NCI-H2107 treated with DMSO at 0.1 percent for 48 hours (cell line): ENCODE results near the gene MBD3.

Experiments used
- DNase-seq: peaks from one replicate; lab custom pipeline; 2025; ENCODE audit not compliant: unreplicated experiment; lab: John Stamatoyannopoulos, UW

The MBD3 gene

DNA sequence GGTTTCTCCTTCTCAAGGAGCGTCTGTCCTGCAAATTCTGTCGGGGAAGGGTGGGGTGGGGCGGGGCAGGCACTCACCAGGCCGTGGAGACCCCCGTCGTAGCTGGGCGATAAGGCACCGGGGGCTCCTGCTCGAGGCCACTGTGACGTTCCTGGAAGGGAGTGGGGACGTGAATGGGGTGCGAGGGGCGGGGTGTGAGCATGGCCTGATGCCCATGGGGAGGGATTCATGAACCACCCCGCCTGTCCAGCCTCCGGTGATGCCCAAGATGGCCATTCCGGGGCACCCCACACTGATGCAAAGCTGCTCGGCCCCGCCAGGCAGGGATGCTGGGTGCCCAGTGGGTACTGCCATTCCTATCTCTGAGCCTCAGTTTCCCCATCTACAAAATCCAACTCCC is 27.0 kb upstream of the MBD3 start:
- DNase-seq, result no peak

DNA sequence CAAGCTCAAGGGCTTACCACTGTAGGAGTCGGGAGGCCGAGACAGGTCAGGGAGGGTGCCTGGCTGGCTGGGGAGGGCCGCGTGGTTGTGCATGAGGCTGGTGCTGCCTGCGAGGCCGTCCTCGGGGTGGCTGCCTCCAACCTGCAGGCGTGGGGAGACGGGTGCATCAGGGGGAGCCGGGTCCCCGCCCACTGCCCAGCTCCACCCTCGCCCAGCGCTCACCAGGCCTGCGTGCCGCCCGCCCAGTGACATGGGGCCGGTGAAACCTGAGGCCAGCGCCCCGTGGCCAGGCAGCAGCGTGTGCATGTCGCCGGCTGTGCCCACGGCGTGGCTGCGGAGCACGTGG is 26.4 kb upstream of the MBD3 start:
- no peak for DNase-seq

DNA sequence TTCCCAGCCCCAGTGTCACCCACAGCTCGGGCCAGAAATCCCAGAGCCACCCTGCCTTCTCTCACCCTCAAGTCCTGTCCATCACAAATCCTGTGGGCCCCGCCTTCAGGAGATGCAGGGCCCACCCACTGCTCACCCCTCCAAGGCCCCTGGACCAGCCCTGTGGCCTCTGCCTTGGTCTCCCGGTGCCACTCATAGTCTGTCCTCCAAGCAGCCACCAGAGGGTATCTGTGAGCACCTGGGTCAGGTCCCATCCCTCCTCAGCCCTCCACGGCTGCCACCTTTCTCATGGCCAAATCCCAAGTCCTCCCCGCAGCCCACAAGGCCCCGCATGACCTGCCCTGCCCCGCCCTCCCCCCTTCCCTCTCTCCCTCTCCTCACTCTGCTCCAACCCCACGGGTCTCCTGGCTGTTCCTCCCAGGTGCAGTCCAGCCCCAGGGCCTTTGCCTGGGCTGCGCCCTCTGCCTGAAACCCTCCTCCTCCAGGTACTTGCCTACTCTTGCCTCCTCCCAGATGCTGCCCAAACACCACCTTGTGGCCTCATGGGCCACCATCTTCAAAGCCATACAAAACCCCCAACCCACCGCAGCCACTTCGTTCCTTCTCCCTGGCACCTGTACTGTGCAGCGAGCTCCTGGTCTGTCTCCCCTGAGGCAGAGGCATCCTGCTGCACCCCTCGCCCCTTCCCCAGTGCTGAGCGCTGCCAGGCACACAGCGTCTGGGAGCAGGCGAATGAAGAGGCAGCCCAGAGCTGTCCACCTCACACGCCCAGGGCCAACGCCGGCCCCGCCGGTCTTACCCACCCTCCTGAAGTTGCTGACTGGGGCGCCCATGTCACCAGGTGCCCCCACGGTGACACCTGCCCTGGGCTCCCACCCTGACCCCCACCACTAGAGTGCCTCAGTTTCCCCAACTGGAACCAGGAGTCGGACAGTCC is 25.8 kb upstream of the MBD3 start:
- no peak for DNase-seq

DNA sequence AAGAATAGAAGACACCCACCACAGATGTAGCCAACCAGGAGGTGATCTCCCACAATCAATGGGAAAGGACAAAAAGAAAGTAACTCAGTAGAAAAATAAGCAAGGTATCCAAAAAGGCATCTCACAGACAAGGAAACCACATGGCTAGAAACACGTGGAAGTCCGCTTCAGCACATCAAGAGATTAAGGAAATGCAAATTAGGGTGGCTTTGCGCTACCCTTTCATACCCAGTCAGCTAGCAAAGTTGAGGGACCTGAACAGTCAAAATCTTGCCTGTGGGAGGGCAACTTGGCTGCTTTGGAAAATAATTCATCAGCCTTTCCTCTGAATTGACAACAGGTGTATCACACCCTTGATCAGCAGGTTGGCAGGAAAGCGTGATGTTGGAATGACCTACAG is 24.2 kb upstream of the MBD3 start:
- DNase-seq, result no peak

DNA sequence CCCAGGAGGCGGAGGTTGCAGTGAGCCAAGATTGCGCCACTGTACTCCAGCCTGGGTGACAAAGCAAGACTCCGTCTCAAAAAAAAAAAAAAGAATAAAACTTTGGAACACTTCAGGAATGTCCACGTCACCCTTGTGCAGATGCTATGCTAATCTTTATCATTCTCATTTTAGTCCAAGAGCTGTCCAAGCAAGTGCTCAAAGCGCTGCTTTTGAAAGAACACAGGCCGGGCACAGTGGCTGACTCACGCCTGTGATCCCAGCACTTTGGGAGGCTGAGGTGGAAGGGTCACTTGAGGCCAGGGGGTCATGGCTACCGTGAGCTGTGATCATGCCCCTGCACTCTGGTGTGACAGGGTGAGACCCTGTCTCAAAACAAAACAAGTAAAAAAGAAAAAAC is 23.7 kb upstream of the MBD3 start:
- DNase-seq, result no peak

DNA sequence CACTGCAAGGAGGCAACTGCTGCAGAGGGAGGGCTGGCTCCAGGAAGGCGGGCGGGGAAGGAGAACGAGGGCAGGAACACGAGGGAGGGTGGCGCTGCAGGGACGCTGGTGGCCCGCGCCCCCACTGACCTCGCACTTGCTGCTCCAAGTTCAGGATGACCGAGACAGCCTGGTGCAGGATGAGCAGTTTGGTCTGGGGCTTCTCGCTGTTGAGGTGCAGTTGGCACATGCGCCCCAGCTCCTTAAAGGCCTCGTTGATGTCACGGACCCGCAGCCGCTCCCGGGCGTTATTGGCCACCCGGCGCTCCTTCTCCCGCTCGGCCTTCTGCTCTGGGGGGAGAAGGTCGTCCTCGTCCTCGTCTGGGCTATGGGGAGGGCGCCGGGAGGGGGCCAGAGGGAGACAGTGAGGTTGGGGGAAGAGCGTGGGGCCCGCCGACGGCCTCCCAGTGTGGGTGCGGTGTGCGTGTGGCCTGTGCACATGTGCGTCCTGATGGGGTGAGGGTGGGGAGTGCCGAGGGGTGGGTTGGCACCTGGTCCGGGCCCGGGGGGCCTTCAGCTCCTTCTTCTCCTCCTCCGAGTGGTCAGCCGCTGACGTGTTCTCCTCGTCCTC is 22.6 kb upstream of the MBD3 start:
- DNase-seq, result no peak

DNA sequence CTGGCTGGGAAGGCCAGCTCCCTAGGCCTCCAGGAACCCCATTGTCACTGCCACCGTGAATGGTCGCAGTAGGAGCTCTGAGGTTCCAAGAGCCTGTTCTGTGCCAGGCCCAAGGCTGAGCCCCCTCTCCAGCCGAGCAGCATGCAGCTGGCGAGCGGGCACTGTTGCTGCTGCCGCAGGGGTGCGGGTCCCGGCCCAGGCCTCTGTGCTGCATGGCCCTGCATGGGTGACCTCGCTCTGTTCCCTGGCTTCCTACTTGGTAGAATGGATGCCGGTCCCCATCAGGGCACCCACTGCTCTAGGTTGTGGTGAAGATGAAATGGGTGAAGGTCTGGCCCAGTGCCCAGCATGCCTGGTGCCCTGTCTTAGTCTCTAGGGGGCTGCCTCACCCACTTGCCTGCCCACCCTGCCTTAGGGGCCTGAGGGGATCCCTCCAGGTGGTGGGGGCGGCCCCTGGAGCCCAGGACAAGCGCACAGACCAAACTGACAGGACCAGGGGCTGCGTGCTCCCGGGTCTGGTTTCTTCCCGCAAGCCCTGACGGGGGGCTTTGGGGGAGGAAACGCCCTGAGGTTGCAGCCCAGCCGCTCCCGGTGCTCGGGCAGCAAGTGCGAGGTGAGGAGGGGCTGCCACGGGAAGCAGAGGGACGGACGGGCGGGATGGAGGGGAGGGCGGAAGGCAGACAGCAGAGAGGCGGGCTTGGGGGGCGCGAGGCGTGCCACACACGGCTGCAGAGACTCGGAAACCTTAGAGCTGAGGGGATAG is 21.3 kb upstream of the MBD3 start:
- DNase-seq, result no peak

DNA sequence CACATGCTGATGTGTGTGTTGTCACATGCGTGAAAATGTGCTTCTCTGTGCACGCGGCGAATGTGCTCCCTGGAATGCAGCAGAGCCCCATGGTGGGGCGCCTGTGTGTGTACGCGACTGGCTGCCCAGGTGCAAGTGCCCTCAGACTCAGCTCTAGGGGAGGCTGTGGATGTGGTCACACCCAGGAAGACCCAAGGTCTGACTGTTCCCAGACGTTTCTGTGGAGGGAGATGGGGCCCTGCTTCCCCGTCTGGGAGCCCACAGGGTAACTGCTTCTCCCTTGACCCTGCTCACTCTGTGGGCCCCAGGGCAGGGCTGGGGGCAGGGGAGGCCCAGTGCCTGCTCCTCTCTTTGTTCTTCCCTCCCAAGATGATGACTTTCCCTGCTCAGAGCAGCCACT is 20.5 kb upstream of the MBD3 start:
- no peak for DNase-seq

DNA sequence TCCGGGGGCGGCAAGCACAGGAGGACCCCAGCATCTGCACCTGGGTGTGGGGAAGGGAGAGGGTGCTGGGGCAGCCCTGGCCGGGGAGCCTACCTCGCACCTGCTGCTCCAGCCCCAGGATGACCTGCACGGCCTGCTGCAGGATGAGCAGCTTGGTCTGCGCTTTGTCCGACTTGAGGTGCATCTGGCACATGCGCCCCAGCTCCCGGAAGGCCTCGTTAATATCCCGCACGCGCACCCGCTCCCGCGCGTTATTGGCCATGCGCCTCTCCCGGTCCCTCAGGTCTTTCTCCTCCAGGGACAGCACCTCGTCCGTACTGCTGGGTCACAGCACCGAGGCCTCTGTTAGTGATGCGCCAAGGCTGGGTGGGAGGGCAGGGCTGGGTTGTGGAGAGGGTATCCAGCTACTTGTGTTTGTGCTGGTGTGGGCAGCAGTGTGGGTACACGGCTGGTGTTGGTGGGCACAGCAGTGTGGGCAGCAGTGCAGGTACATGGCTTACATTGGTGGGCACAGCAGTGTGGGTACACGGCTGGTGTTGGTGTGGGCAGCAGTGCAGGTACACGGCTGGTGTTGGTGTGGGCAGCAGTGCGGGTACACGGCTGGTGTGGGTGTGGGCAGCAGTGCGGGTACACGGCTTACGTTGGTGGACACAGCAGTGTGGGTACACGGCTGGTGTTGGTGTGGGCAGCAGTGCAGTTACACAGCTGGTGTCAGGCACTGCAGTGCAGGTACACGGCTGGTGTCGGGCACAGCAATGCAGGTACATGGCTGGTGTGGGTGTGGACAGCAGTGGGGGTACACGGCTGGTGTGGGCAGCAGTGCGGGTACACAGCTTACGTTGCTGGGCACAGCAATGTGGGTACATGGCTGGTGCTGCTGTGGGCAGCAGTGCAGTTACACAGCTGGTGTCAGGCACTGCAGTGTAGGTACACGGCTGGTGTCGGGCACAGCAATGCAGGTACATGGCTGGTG is 19.7 kb upstream of the MBD3 start:
- DNase-seq, result no peak

DNA sequence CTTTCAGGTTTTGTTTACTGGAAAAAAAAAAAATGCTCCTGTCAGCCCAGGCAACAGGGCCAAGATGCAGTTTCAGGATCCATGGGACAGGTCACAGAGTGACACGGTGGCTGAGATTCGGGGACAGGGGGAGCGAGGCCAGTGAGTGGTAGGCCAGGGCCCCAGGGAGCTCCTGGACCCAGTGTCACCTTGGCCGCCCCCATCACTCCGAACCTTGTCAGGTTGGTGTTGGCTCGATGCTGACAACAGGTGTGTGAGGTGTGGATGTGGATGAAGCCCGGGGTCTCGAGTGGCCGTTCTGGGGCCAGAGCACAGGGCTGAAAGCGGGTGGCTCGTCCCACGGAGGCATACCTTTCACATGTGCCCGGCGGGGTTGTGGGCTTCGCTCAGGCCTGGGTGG is 18.7 kb upstream of the MBD3 start:
- no peak for DNase-seq

DNA sequence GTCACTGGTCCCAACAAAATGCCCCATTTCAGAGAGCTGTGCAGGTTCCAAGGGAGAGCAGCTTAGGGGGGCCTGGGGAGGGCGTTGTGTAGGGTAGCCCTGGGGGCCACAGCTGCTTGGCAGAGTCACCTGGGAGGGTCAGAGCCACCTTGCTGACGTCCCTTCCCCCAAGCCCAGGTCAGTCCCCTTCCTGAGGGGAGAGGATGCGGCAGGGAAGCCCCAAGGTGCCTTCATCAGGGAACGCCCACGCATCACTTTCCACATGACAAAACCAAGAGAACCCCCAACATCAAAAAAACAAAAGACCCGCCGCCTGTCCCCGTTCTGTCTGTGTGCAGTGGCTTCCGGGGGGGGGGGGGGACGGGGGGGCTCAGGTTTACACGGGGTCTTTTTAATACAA is 17.9 kb upstream of the MBD3 start:
- DNase-seq, result no peak

DNA sequence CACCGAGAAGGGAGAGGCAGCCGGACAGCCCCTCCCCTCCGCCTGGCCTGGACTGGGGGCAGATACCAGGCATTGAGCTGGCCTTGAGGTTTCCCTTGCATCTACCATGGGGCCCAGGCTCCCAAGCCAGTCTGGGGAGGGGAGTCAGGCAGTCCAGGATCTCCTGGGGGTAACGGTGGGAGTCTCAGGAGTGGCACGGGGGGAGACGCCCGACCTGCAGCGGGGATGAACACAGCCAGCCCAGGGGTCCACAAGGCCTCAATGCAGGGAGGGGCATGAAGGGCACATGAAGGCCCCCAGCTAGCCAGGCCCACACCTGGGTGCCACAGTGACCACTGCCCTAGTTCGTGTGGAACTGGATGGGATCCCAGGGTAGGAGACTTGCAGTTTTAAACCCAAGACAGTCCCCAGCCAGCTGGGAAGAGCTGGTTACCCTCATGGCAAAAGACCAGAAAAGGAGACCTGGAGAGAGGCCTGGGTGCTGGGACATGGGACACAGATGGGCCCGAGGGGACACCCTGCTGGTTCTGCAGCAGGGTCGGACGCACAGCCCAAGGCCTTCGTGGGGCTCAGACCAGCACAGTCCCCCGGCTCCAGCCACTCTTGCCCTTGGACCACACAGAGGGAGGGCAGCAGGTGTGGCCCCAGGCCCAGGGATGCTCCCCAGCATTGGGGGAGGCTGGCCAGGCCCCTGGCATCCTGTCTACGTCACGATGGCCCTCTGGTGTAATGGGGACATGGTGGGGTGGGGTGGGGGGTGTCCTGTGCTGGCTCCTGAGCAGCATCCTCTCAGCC is 17.2 kb upstream of the MBD3 start:
- DNase-seq, result no peak

DNA sequence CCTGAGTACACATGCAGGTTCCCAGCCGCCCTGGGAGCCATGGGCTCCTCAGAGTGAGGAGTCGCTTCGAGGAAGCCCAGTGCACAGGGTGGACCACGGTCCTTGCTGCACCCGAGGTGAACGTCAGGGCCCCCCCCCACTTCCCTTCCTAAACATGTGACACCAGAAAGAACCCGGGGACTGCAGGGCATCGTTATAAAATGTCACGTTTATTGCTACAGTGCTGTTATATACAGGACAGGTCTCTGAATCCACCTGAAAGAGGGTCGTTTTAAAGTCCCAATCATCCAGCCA is 16.4 kb upstream of the MBD3 start:
- DNase-seq, result no peak

DNA sequence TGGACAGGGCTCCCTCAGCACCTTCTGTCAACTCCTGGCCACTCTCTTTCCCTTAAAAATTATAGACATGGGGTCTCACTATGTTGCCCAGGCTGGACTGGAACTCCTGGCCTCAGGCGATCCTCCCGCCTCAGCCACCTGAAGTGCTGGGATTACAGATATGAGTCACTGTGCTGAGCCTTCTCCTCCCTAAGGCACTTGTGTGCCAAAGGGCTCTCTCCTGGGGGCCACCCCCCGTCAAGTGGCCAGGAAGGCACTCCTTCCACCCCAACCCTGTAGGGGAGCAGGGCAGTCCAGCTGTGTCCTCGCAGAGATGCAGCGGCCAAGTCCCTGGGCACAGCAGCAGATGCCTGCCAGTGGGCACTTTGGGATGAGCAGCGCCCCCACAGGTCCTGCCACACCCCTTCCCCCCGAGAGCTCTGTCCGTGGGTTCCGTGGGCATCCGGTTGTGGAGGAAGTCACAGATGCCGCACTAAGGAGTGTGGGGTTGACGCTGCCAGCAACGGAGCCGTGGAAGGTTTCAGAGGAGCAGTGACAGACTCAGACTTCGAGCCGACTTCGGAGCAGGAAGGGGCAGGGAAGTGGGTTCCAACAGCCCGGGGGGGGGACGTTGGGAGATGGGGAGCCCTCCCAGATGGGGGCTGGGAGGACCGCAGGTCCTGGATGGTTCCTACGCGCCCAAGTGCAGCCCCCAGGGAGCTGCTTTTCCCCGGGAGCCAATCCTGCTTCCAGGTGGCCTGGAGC is 15.9 kb upstream of the MBD3 start:
- DNase-seq, result no peak

DNA sequence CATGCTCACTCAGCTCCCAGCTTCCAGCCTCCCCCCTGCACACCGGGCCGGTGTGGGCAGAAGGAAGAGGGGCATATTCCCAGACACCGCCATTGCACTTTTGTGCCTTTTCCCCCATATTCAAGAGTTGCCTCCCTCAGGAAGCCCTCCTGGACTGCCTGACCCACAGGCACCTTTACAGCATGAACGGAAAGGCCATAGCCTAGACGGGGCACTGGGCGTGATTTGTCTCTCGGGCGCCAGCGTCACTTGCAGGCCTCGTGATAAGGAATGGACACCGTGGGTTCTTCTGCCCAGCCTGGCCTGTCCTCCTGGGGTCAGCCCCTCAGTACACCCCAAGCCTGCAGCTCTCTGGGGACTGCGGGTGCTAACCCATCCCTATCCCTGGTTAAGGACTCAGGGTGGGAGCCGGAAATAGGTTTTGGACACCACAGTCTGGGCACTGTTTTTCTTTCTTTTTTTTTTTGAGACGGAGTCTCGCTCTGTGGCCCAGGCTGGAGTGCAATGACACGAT is 13.5 kb upstream of the MBD3 start:
- DNase-seq, result no peak

DNA sequence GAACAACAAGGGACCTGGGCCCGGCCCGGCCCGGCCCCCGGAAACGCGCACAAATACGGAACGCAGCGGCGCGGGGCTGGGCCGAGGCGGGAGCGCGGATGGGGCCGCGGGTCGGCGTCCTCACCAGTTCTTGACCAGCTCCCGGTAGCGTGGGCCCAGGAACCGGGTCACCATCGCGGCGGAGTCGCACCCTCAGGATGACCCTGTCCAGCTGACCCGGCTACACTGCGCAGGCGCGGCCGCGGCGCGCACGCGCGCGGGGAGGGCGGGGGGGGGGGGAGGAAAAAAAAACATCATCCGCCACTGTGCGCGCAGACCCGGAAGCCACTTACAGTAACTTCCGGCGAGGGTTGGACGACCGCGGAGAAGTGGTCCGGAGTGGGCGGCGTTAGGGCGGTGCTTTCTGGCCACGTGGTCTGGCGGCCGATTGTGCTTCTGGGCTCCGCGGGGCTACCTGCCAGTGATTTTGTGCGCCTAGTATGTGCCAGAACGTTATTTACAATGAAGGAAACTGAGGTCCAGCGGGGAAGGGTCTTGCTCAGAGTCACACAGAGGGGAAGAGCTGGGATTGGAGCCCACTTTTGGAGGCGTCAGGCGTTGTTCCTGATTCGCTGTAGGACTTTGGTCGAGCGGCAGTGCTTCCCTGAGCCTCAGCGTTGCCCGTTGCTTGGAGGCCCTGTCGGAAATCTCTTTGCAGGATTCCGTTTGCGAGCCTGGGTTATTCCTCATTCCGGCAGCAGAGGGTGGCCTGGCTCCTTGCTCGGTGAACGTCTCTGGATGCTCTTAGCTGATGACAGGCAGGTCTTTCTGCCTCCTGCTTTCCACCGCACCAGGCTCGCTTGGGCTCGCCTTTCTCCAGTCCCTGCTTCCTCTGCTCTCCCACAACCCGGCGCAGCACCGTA is 12.8 kb upstream of the MBD3 start, which contains the start of gene UQCR11:
UQCR11 (minus strand) TSS at position 227 of the 902 bp plus-strand sequence; CDS start at position 174, 53 bp downstream.
- DNase-seq, result peak; percentile 92

DNA sequence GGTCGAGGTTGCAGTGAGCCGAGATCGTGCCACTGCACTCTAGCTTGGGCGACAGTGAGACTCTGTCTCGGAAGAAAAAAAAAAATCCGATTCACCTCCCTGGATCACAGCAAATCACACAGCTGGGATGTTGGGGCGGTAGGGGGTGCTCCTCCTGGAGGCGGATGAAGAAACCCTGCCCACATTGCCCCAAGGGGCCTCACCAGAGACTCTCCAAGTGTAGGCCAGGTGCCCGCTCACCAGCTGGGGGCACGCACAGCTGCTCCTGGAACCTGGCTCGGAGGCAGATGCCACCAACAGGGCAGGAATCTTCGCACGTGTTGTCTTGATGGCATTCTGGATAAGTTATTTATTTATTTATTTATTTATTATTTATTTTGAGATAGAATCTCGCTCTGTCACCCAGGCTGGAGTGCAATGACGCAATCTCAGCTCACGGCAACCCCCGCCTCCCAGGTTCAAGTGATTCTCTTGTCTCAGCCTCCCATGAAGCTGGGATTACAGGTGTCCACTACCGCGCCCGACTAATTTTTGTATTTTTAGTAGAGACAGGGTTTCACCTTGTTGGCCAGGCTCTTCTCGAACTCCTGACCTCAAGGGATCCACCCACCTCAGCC is 9.5 kb upstream of the MBD3 start:
- no peak for DNase-seq

DNA sequence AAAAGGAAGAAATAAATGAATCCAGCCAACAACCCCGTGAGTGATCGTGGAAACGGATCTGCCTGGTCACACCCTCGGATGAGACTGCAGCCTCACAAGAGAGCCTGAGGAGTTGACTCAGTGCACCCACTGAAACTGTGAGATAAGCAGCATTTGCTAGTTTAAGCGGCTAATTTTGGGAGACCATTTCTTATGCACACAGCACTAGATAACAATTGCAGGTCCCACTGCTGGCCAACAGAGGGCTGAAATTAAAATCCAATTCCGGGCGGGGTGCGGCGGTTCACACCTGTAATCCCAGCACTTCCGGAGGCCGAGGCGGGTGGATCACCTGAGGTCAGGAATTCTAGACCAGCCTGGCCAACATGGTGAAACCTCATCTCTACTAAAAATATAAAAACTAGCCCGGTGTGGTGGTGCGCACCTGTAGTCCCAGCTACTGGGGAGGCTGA is 9.0 kb upstream of the MBD3 start:
- no peak for DNase-seq
